Neural cell (in vitro differentiated cells): Measurements from ENCODE around the gene SLC24A3. TPM values are rescaled to one million over a fixed set of nuclear protein-coding genes. Genes with fewer than 3 reads are reported as not detected.

ENCODE experiments used
- H2AFZ ChIP-seq: fragments of 200-600, 300-800 bp; sonication (generic), shearing (Covaris generic); 2 replicates; pipeline ENCODE4 v1.6.0; 2014; ENCODE audit warnings: low read depth, mild to moderate bottlenecking, antibody characterized with exemption, low read length, moderate library complexity
- H3F3A ChIP-seq: fragments of 200-600 bp; shearing (Covaris generic); 2 replicates; pipeline ENCODE4 v1.6.1; 2016; ENCODE audit warnings: mild to moderate bottlenecking, moderate library complexity, mixed read lengths, antibody characterized with exemption, low read length; ENCODE audit not compliant: insufficient read depth, poor library complexity, severe bottlenecking
- H3K27ac ChIP-seq: fragments of 200-600, 300-800 bp; sonication (generic), shearing (Covaris generic); 2 replicates; pipeline ENCODE4 v1.5.1; 2014; ENCODE audit warnings: mild to moderate bottlenecking, low read length, moderate library complexity
- H3K27me3 ChIP-seq: fragments of 300-800, 200-600 bp; sonication (generic), shearing (Covaris generic); 2 replicates; pipeline ENCODE4 v1.6.0; 2014; ENCODE audit warnings: mild to moderate bottlenecking, low read depth, low read length, moderate library complexity; ENCODE audit not compliant: insufficient read depth
- H3K36me3 ChIP-seq: fragments of 300-800, 200-600 bp; sonication (generic), shearing (Covaris generic); 2 replicates; pipeline ENCODE4 v1.5.1; 2014; ENCODE audit warnings: mild to moderate bottlenecking, antibody characterized with exemption, low read length, moderate library complexity; ENCODE audit not compliant: insufficient read depth
- H3K4me2 ChIP-seq: fragments of 300-800, 200-600 bp; sonication (generic), shearing (Covaris generic); 2 replicates; pipeline ENCODE4 v1.6.0; 2014; ENCODE audit warnings: mild to moderate bottlenecking, low read length
- H3K4me3 ChIP-seq: fragments of 300-800, 200-600 bp; sonication (generic), shearing (Covaris generic); 2 replicates; pipeline ENCODE4 v1.5.1; 2014; ENCODE audit warnings: mild to moderate bottlenecking, low read length, moderate library complexity
- H3K79me2 ChIP-seq: fragments of 200-600 bp; shearing (Covaris generic); replicated peaks from 2 replicates; pipeline ENCODE4 v1.6.0; 2014; ENCODE audit warnings: mild to moderate bottlenecking, low read length, moderate library complexity; ENCODE audit not compliant: insufficient read depth
- H3K9ac ChIP-seq: fragments of 300-800, 200-600 bp; sonication (generic), shearing (Covaris generic); 2 replicates; pipeline ENCODE4 v1.6.1; 2016; ENCODE audit warnings: mild to moderate bottlenecking, low read length, mixed read lengths
- H3K9me2 ChIP-seq: fragments of 200-600 bp; shearing (Covaris generic); 2 replicates; pipeline ENCODE4 v1.6.1; 2016; ENCODE audit warnings: mild to moderate bottlenecking, low read length, mixed read lengths; ENCODE audit not compliant: insufficient read depth
- H3K9me3 ChIP-seq: fragments of 200-600, 300-800 bp; sonication (generic), shearing (Covaris generic); 2 replicates; pipeline ENCODE4 v1.6.1; 2016; ENCODE audit warnings: mild to moderate bottlenecking, mixed run types, low read length, moderate library complexity, mixed read lengths
- H4K20me1 ChIP-seq: fragments of 200-600 bp; shearing (Covaris generic); 2 replicates; pipeline ENCODE4 v1.6.1; 2016; ENCODE audit warnings: mild to moderate bottlenecking, mixed run types; ENCODE audit not compliant: insufficient read depth
- EP300 ChIP-seq: fragments of 450-650 bp; conservative IDR thresholded peaks from 2 replicates; pipeline ENCODE4 v1.6.1; 2014; ENCODE audit warnings: antibody characterized with exemption, mild to moderate bottlenecking, moderate library complexity; ENCODE audit not compliant: poor library complexity, severe bottlenecking
- EZH2 ChIP-seq: fragments of 200-600, 300-800 bp; shearing (Covaris generic), sonication (generic); IDR thresholded peaks from 2 replicates; pipeline ENCODE4 v1.6.1; 2014; ENCODE audit warnings: antibody characterized with exemption, low read length, borderline replicate concordance, mild to moderate bottlenecking; ENCODE audit not compliant: insufficient read depth, poor library complexity, severe bottlenecking
- MXI1 ChIP-seq: fragments of 450-650 bp; conservative IDR thresholded peaks from 2 replicates; pipeline ENCODE4 v1.6.1; 2014; ENCODE audit warnings: antibody characterized with exemption, mild to moderate bottlenecking; ENCODE audit not compliant: poor library complexity, severe bottlenecking
- POLR2AphosphoS5 ChIP-seq: IDR thresholded peaks from 2 replicates; pipeline ENCODE4 v1.6.1; 2012
- RAD21 ChIP-seq: fragments of 450-650 bp; conservative IDR thresholded peaks from 2 replicates; pipeline ENCODE4 v1.6.1; 2014; ENCODE audit warnings: antibody characterized with exemption, mild to moderate bottlenecking, moderate library complexity
- SMC3 ChIP-seq: fragments of 450-650 bp; conservative IDR thresholded peaks from 2 replicates; pipeline ENCODE4 v1.6.1; 2014; ENCODE audit warnings: antibody characterized with exemption, mild to moderate bottlenecking, moderate library complexity; ENCODE audit not compliant: poor library complexity
- TAF1 ChIP-seq: IDR thresholded peaks from 2 replicates; pipeline ENCODE4 v1.6.1; 2012; ENCODE audit warnings: low read depth
- polyA plus RNA-seq: library from polyadenylated mRNA; depleted of rRNA; stranded (reverse); fragments of >200 nt; gene quantifications from 2 replicates; pipeline ENCODE4 v1.2.3, GENCODE V29; 2014
- TF ChIP-seq, protein P1 (sequence below): IDR thresholded peaks from 2 replicates; pipeline ENCODE4 v1.6.1; 2012; ENCODE audit warnings: borderline replicate concordance
- TF ChIP-seq, protein P2 (sequence below): fragments of 450-650 bp; IDR thresholded peaks from 2 replicates; pipeline ENCODE4 v1.5.1; 2014; ENCODE audit warnings: antibody characterized with exemption, mild to moderate bottlenecking, moderate library complexity; ENCODE audit not compliant: poor library complexity, severe bottlenecking

The SLC24A3 gene
- polyA plus RNA-seq, 1 donor from 2014 or later: 6.5 TPM

DNA sequence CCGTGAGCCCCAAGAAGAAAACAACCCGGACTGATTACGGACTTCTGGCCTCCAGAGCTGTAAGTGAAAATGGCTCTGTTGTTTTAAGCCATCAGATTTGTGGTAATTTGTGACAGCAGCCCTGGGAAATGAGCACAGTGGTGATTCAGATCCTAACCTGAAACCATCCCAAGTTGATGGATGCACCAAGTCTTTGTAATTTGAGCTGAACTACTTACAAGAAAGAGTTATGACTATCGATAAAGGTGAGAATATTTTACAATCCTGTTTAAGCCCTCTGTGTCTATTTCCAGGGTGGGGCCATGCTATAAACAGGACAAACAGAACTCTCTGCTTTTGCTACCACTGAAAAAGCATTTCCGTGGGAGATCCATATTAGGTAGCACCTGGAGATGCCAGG, 526.5 kb downstream of the SLC24A3 start:
- TF ChIP-seq, protein P1, sequence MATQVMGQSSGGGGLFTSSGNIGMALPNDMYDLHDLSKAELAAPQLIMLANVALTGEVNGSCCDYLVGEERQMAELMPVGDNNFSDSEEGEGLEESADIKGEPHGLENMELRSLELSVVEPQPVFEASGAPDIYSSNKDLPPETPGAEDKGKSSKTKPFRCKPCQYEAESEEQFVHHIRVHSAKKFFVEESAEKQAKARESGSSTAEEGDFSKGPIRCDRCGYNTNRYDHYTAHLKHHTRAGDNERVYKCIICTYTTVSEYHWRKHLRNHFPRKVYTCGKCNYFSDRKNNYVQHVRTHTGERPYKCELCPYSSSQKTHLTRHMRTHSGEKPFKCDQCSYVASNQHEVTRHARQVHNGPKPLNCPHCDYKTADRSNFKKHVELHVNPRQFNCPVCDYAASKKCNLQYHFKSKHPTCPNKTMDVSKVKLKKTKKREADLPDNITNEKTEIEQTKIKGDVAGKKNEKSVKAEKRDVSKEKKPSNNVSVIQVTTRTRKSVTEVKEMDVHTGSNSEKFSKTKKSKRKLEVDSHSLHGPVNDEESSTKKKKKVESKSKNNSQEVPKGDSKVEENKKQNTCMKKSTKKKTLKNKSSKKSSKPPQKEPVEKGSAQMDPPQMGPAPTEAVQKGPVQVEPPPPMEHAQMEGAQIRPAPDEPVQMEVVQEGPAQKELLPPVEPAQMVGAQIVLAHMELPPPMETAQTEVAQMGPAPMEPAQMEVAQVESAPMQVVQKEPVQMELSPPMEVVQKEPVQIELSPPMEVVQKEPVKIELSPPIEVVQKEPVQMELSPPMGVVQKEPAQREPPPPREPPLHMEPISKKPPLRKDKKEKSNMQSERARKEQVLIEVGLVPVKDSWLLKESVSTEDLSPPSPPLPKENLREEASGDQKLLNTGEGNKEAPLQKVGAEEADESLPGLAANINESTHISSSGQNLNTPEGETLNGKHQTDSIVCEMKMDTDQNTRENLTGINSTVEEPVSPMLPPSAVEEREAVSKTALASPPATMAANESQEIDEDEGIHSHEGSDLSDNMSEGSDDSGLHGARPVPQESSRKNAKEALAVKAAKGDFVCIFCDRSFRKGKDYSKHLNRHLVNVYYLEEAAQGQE: no peak
- TF ChIP-seq POLR2AphosphoS5 (no peak), SMC3 (no peak), RAD21 (no peak), MXI1 (no peak), EZH2 (no peak), TAF1 (no peak), EP300 (no peak)
- TF ChIP-seq, protein P2, sequence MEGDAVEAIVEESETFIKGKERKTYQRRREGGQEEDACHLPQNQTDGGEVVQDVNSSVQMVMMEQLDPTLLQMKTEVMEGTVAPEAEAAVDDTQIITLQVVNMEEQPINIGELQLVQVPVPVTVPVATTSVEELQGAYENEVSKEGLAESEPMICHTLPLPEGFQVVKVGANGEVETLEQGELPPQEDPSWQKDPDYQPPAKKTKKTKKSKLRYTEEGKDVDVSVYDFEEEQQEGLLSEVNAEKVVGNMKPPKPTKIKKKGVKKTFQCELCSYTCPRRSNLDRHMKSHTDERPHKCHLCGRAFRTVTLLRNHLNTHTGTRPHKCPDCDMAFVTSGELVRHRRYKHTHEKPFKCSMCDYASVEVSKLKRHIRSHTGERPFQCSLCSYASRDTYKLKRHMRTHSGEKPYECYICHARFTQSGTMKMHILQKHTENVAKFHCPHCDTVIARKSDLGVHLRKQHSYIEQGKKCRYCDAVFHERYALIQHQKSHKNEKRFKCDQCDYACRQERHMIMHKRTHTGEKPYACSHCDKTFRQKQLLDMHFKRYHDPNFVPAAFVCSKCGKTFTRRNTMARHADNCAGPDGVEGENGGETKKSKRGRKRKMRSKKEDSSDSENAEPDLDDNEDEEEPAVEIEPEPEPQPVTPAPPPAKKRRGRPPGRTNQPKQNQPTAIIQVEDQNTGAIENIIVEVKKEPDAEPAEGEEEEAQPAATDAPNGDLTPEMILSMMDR: no peak
- Histone ChIP-seq H3K9ac (no peak overlapping the region), H3K27me3 (no peaks in the 10 kb centered on the region), H3K27ac (no peak overlapping the region), H3K36me3 (no peaks in the 10 kb centered on the region), H3K9me2 (no peaks in the 10 kb centered on the region), H4K20me1 (no peaks in the 10 kb centered on the region), H3K79me2 (no peaks in the 10 kb centered on the region), H3K4me2 (no peak overlapping the region), H3K9me3 (no peaks in the 10 kb centered on the region), H2AFZ (no peak overlapping the region), H3K4me3 (no peak overlapping the region), H3F3A (no peaks in the 10 kb centered on the region)

DNA sequence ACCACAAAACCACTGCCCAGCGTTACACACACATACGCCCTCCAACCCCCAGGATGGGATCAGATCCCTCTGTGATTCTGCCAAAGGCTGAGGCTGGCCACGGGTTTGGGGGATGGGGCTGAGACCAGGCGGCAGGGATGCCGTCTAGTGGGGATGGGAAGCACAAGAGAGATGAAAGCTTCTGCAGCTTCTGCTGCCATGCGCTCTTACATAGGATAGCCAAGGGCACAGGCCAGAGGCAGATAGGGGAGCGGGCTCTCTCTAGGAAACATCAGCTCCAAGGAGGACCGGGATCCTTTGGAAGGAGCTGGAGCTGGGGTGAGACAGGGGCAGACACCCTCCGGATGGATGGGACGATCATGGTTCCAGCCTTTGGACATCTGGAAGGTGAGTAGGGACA, 526.9 kb downstream of the SLC24A3 start:
- Histone ChIP-seq H3F3A (no peaks in the 10 kb centered on the region), H3K9me2 (no peaks in the 10 kb centered on the region), H3K4me2 (no peak overlapping the region), H3K27ac (no peak overlapping the region), H2AFZ (no peak overlapping the region), H3K9ac (no peak overlapping the region), H4K20me1 (no peaks in the 10 kb centered on the region), H3K36me3 (no peaks in the 10 kb centered on the region), H3K27me3 (no peaks in the 10 kb centered on the region), H3K4me3 (no peak overlapping the region), H3K9me3 (no peaks in the 10 kb centered on the region), H3K79me2 (no peaks in the 10 kb centered on the region)
- TF ChIP-seq MXI1: no peak
- no peak for TF ChIP-seq EP300
- TF ChIP-seq, protein P2: no peak
- TF ChIP-seq, protein P1: no peak
- no peak for TF ChIP-seq POLR2AphosphoS5
- no peak for TF ChIP-seq RAD21
- no peak for TF ChIP-seq SMC3
- no peak for TF ChIP-seq TAF1
- TF ChIP-seq EZH2: no peak
